ENCODE results near the gene XYLT1. TPM values are rescaled to one million over a fixed set of nuclear protein-coding genes. Genes with fewer than 3 reads are reported as not detected.
A peak's percentile ranks its signal among the peaks of the same experiment; 100 is the strongest.

XYLT1 gene
- total and polyA plus RNA-seq, 3 experiments from 2014 or later = 1.4 to 9.1 (median 6.8) TPM

- Mint-ChIP-seq H3K4me3 (no peak overlapping the region), H3K27ac (no peak overlapping the region), H3K9me3 (no peaks in the 10 kb centered on the region), H3K27me3 (no peaks in the 10 kb centered on the region), H3K36me3 (peaks cover 4 to 6% (median 4%) of the 10 kb centered on the region in 3 donors), H3K4me1 (no peaks in the 10 kb centered on the region)
- no peak overlapping the region for H3K4me3 ChIP-seq (ENCODE audit: low read length)
- DNase-seq = no peak
- H3K27ac ChIP-seq (ENCODE audit: low read depth, low read length) = no peak overlapping the region
- ChIA-PET CTCF (interaction anchor here (0.6 kb wide), 1 partner anchor 24 kb away, joined by 3 read pairs; no protein-coding TSS in a partner anchor), POLR2A (no interaction called here)
- H3K36me3 ChIP-seq (ENCODE audit: insufficient read depth, low read length) = no peaks in the 10 kb centered on the region
- no peaks in the 10 kb centered on the region for H3K9me3 ChIP-seq (ENCODE audit: low read length)
- H3K27me3 ChIP-seq (ENCODE audit: insufficient read depth, low read length, poor library complexity, severe bottlenecking) = no peaks in the 10 kb centered on the region
- no peaks in the 10 kb centered on the region for H3K4me1 ChIP-seq (ENCODE audit: insufficient read depth, low read length)
Observed at GRCh38 chr16:17147942-17148341, 322.8 kb downstream of the XYLT1 start.

- Histone ChIP-seq H3K4me3 (ENCODE audit: low read length) (no peak overlapping the region), H3K36me3 (ENCODE audit: insufficient read depth, low read length) (no peaks in the 10 kb centered on the region), H3K27ac (ENCODE audit: low read depth, low read length) (no peak overlapping the region), H3K4me1 (ENCODE audit: insufficient read depth, low read length) (no peaks in the 10 kb centered on the region), H3K27me3 (ENCODE audit: insufficient read depth, low read length, poor library complexity, severe bottlenecking) (no peaks in the 10 kb centered on the region), H3K9me3 (ENCODE audit: low read length) (no peaks in the 10 kb centered on the region)
- H3K9me3 Mint-ChIP-seq = no peaks in the 10 kb centered on the region
- H3K4me1 Mint-ChIP-seq = no peaks in the 10 kb centered on the region
- CTCF ChIA-PET = no interaction called here
- peaks cover 0 to 16% (median 12%) of the 10 kb centered on the region in 3 donors for H3K36me3 Mint-ChIP-seq
- no peak for DNase-seq
- H3K4me3 Mint-ChIP-seq = no peak overlapping the region
- POLR2A ChIA-PET = no interaction called here
- no peak overlapping the region for H3K27ac Mint-ChIP-seq
- no peaks in the 10 kb centered on the region for H3K27me3 Mint-ChIP-seq
Observed at GRCh38 chr16:17145029-17145428, 325.7 kb downstream of the XYLT1 start.

- H3K4me3 Mint-ChIP-seq = no peak overlapping the region
- Histone ChIP-seq H3K4me3 (ENCODE audit: low read length) (no peak overlapping the region), H3K27ac (ENCODE audit: low read depth, low read length) (no peak overlapping the region), H3K36me3 (ENCODE audit: insufficient read depth, low read length) (no peaks in the 10 kb centered on the region), H3K4me1 (ENCODE audit: insufficient read depth, low read length) (no peaks in the 10 kb centered on the region), H3K27me3 (ENCODE audit: insufficient read depth, low read length, poor library complexity, severe bottlenecking) (no peaks in the 10 kb centered on the region), H3K9me3 (ENCODE audit: low read length) (no peaks in the 10 kb centered on the region)
- H3K4me1 Mint-ChIP-seq = no peaks in the 10 kb centered on the region
- no peaks in the 10 kb centered on the region for H3K9me3 Mint-ChIP-seq
- POLR2A ChIA-PET = no interaction called here
- CTCF ChIA-PET = no interaction called here
- H3K27me3 Mint-ChIP-seq = no peaks in the 10 kb centered on the region
- H3K27ac Mint-ChIP-seq = no peak overlapping the region
- H3K36me3 Mint-ChIP-seq = peaks cover 3 to 22% (median 13%) of the 10 kb centered on the region in 3 donors
- no peak for DNase-seq
Observed at GRCh38 chr16:17144431-17144830, 326.3 kb downstream of the XYLT1 start.

- peaks cover 9 to 29% (median 15%) of the 10 kb centered on the region in 3 donors for H3K36me3 Mint-ChIP-seq
- Histone ChIP-seq H3K27me3 (ENCODE audit: insufficient read depth, low read length, poor library complexity, severe bottlenecking) (no peaks in the 10 kb centered on the region), H3K27ac (ENCODE audit: low read depth, low read length) (no peak overlapping the region), H3K9me3 (ENCODE audit: low read length) (no peaks in the 10 kb centered on the region), H3K36me3 (ENCODE audit: insufficient read depth, low read length) (no peaks in the 10 kb centered on the region), H3K4me3 (ENCODE audit: low read length) (no peak overlapping the region), H3K4me1 (ENCODE audit: insufficient read depth, low read length) (no peaks in the 10 kb centered on the region)
- H3K9me3 Mint-ChIP-seq = no peaks in the 10 kb centered on the region
- no peaks in the 10 kb centered on the region for H3K27me3 Mint-ChIP-seq
- DNase-seq = no peak
- no peak overlapping the region for H3K4me3 Mint-ChIP-seq
- ChIA-PET POLR2A (no interaction called here), CTCF (interaction anchor here (0.6 kb wide), 1 partner anchor 198 kb away, joined by 3 read pairs; no protein-coding TSS in a partner anchor)
- H3K27ac Mint-ChIP-seq = no peak overlapping the region
- H3K4me1 Mint-ChIP-seq = no peaks in the 10 kb centered on the region
Observed at GRCh38 chr16:17143546-17144419, 327.0 kb downstream of the XYLT1 start.

- H3K36me3 ChIP-seq (ENCODE audit: insufficient read depth, low read length) = peaks cover 11% of the 10 kb centered on the region
- no peak overlapping the region for H3K4me3 Mint-ChIP-seq
- H3K9me3 ChIP-seq (ENCODE audit: low read length) = no peaks in the 10 kb centered on the region
- H3K4me1 Mint-ChIP-seq = peaks cover 14 to 22% (median 14%) of the 10 kb centered on the region in 3 donors
- ChIA-PET POLR2A (no interaction called here), CTCF (no interaction called here)
- no peak overlapping the region for H3K27ac ChIP-seq (ENCODE audit: low read depth, low read length)
- H3K9me3 Mint-ChIP-seq = no peaks in the 10 kb centered on the region
- DNase-seq = no peak
- no peak overlapping the region for H3K27ac Mint-ChIP-seq
- H3K36me3 Mint-ChIP-seq = peaks cover 33 to 74% (median 36%) of the 10 kb centered on the region in 3 donors
- H3K4me3 ChIP-seq (ENCODE audit: low read length) = no peak overlapping the region
- H3K27me3 Mint-ChIP-seq = no peaks in the 10 kb centered on the region
- no peaks in the 10 kb centered on the region for H3K4me1 ChIP-seq (ENCODE audit: insufficient read depth, low read length)
- H3K27me3 ChIP-seq (ENCODE audit: insufficient read depth, low read length, poor library complexity, severe bottlenecking) = no peaks in the 10 kb centered on the region
Observed at GRCh38 chr16:17138801-17139200, 332.0 kb downstream of the XYLT1 start.

GRCh38 chr16:17135439-17135838 lies 335.3 kb downstream of the XYLT1 start:
- H3K9me3 Mint-ChIP-seq = no peaks in the 10 kb centered on the region
- H3K36me3 Mint-ChIP-seq = peaks cover 43 to 89% (median 50%) of the 10 kb centered on the region in 3 donors
- no peak overlapping the region for H3K27ac ChIP-seq (ENCODE audit: low read depth, low read length)
- H3K27ac Mint-ChIP-seq = no peak overlapping the region
- no peaks in the 10 kb centered on the region for H3K27me3 ChIP-seq (ENCODE audit: insufficient read depth, low read length, poor library complexity, severe bottlenecking)
- ChIA-PET POLR2A (no interaction called here), CTCF (interaction anchor here (0.6 to 0.9 kb wide), 2 partner anchors 20 to 38 kb away, joined by 3 read pairs; no protein-coding TSS in a partner anchor)
- no peaks in the 10 kb centered on the region for H3K4me1 ChIP-seq (ENCODE audit: insufficient read depth, low read length)
- no peak for DNase-seq
- no peaks in the 10 kb centered on the region for H3K27me3 Mint-ChIP-seq
- H3K4me1 Mint-ChIP-seq = peaks cover 26 to 42% (median 28%) of the 10 kb centered on the region in 3 donors
- H3K4me3 ChIP-seq (ENCODE audit: low read length) = no peak overlapping the region
- H3K9me3 ChIP-seq (ENCODE audit: low read length) = no peaks in the 10 kb centered on the region
- no peak overlapping the region for H3K4me3 Mint-ChIP-seq
- peaks cover 11% of the 10 kb centered on the region for H3K36me3 ChIP-seq (ENCODE audit: insufficient read depth, low read length)

GRCh38 chr16:17134586-17134985 lies 336.2 kb downstream of the XYLT1 start:
- H3K36me3 Mint-ChIP-seq = peaks cover 41 to 90% (median 56%) of the 10 kb centered on the region in 3 donors
- CTCF ChIA-PET = interaction anchor here (0.6 to 1.0 kb wide), 2 partner anchors 19 to 274 kb away, joined by 3 read pairs; no protein-coding TSS in a partner anchor

GRCh38 chr16:17133851-17134250 lies 336.9 kb downstream of the XYLT1 start:
- peaks cover 11% of the 10 kb centered on the region for H3K36me3 ChIP-seq (ENCODE audit: insufficient read depth, low read length)
- no peaks in the 10 kb centered on the region for H3K4me1 ChIP-seq (ENCODE audit: insufficient read depth, low read length)
- Mint-ChIP-seq H3K27ac (no peak overlapping the region), H3K36me3 (peaks cover 35 to 84% (median 55%) of the 10 kb centered on the region in 3 donors), H3K4me1 (peaks cover 28 to 47% (median 33%) of the 10 kb centered on the region in 3 donors), H3K9me3 (no peaks in the 10 kb centered on the region), H3K27me3 (no peaks in the 10 kb centered on the region), H3K4me3 (no peak overlapping the region)
- CTCF ChIA-PET = no interaction called here
- no peak for DNase-seq
- POLR2A ChIA-PET = no interaction called here
- H3K9me3 ChIP-seq (ENCODE audit: low read length) = no peaks in the 10 kb centered on the region
- no peak overlapping the region for H3K27ac ChIP-seq (ENCODE audit: low read depth, low read length)
- H3K4me3 ChIP-seq (ENCODE audit: low read length) = no peak overlapping the region
- H3K27me3 ChIP-seq (ENCODE audit: insufficient read depth, low read length, poor library complexity, severe bottlenecking) = no peaks in the 10 kb centered on the region

More at GRCh38 chr16:17134586-17134985, 336.2 kb downstream of the XYLT1 start:
- peak overlapping the region in 3 of 8 donors; percentile 6 to 20 (median 19) for H3K27ac Mint-ChIP-seq
- H3K27me3 Mint-ChIP-seq = no peaks in the 10 kb centered on the region
- peaks cover 28 to 47% (median 33%) of the 10 kb centered on the region in 3 donors for H3K4me1 Mint-ChIP-seq
- H3K9me3 Mint-ChIP-seq = no peaks in the 10 kb centered on the region
- POLR2A ChIA-PET = no interaction called here
- Histone ChIP-seq H3K9me3 (ENCODE audit: low read length) (no peaks in the 10 kb centered on the region), H3K36me3 (ENCODE audit: insufficient read depth, low read length) (peaks cover 11% of the 10 kb centered on the region), H3K4me3 (ENCODE audit: low read length) (no peak overlapping the region), H3K4me1 (ENCODE audit: insufficient read depth, low read length) (no peaks in the 10 kb centered on the region), H3K27me3 (ENCODE audit: insufficient read depth, low read length, poor library complexity, severe bottlenecking) (no peaks in the 10 kb centered on the region), H3K27ac (ENCODE audit: low read depth, low read length) (no peak overlapping the region)
- DNase-seq = no peak
- H3K4me3 Mint-ChIP-seq = peak overlapping the region in 1 of 7 donors; percentile 20

Data from CD8-positive, alpha-beta memory T cell (primary cell).